Raji (cell line): ENCODE data around the gene PJVK.

ENCODE experiments used
- POLR2A ChIP-seq: IDR thresholded peaks from 2 replicates; pipeline ENCODE4 v1.6.1; 2011; ENCODE audit warnings: low read depth, low read length, control low read depth; ENCODE audit not compliant: insufficient read depth

PJVK gene

GRCh38 chr2:178473931-178474330 lies 22.8 kb downstream of the PJVK start:
- no peak for TF ChIP-seq POLR2A

- TF ChIP-seq POLR2A, result no peak
Measured at GRCh38 chr2:178474560-178474959, 23.4 kb downstream of the PJVK start.

DNA sequence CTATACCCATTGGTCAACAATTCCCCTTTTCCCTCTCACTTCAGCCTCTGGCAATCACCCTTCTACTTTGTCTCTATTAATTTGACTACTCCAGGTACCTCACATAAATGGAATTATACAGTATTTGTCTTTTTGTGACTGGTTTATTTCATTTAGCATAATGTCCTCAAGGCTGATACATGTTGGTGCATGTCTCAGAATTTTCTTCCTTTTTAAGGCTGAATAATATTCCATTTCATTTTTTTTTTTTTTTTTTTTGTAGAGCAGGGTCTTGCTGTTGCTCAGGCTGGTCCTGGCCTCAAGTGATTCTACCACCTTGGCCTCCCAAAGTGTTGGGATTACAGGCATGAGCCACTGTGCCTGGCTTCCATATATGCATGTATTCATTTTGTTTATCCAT lies 25.3 kb downstream of the PJVK start:
- TF ChIP-seq POLR2A, result no peak

GRCh38 chr2:178477443-178478129 lies 26.4 kb downstream of the PJVK start:
- TF ChIP-seq POLR2A, result no peak

- TF ChIP-seq POLR2A, result no peak
Measured at GRCh38 chr2:178478130-178478438, 26.9 kb downstream of the PJVK start.

GRCh38 chr2:178478439-178479274 lies 27.5 kb downstream of the PJVK start, which contains the start of gene FKBP7:
TSS of gene FKBP7 (minus strand) at chr2:178478600. CDS start at chr2:178478499, 101 bp downstream.
- peak; percentile 85 for TF ChIP-seq POLR2A

- TF ChIP-seq POLR2A, result no peak
Measured at GRCh38 chr2:178479275-178479616, 28.1 kb downstream of the PJVK start.

DNA sequence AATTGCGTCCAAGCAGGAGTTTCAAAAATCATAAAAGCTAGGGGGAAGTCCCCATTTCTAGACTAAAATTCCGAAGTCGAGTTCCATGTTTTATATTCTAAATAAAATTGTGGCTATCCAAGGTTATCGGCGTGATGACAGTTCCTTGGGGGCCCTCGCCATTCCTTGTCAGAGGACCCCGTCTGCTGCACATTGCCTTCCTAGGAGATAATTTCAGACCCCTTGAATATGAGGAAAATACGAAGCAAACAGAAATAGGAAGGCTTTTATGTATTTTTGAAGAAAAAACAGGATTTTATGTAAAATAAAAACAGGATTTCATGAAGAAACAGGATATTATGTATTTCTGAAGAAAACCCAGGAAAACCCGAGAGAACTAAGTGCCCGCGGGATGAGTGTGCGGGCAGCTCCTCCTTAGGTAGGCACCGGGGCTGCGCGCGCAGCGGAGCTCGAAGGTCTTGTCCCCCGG lies 28.6 kb downstream of the PJVK start:
- TF ChIP-seq POLR2A, result no peak

DNA sequence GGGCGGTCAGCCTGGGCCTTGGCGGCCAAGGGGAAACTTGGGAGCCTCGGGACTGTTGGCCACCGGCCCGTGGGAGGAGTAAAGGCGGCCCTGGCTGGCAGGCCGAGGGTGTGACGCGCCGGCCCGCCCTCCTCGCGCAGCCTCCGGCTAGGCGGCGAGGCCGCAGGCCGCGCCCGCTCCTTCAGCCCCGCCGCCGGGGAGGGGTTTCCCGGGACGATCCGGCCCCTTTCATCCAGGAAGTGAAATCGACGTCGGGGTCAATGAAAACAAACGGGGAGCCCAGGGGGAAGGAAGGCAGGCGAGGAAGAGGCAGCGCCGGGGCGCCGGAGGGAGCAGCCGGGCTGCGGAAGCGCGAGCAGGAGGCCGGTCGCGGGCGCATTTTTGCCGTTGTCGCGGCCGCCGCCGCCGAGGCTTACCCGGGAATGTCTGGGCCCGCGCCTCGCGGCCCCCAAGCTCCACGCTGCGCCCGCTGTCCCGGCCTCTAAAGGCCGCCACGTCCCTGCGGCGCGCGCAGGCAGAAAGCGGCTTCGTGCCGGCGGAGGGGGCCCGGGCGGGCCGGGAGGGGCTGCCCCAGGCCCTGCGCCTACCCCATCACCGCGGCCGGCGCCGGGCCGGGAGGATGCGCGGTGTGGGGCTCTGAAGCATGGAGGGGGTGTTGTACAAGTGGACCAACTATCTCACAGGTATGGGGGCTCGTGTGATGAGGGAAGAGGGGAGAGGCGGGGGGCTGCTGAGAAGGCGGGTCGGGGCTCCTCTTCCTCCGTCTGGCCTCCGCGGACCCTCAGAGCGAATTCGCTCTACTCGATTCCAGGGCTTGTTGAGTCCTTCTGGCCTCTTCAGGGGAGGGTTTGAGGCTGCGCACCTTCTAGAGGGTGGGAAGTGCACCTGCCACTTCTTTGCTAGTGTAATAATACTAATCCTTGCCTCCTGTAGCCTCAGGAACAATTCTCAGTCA lies 29.3 kb downstream of the PJVK start, which contains the start of gene PLEKHA3:
Gene PLEKHA3, plus strand, starts transcription at position 231 of the 955 bp plus-strand sequence. Its CDS starts 413 bp downstream, at position 644.
- peak; percentile 51 for TF ChIP-seq POLR2A

DNA sequence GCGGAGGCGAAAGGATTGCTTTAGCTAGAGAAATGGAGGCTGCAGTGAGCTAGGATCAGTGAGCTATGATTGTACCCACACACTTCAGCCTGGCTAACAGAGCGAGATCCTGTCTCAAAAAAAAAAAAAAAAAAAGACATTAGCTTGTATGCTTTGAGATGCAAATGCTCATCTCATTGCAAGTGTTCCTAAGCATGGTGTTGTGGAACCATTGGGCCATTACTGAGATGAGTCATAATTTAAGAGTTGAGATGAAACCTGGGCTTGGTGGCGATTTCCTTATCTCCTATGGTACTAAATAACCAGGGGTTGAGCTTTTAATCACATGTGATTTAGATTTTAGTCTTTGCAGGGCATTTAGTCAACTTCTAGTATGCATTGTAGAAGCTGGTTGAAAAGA lies 31.3 kb downstream of the PJVK start:
- TF ChIP-seq POLR2A, result no peak

DNA sequence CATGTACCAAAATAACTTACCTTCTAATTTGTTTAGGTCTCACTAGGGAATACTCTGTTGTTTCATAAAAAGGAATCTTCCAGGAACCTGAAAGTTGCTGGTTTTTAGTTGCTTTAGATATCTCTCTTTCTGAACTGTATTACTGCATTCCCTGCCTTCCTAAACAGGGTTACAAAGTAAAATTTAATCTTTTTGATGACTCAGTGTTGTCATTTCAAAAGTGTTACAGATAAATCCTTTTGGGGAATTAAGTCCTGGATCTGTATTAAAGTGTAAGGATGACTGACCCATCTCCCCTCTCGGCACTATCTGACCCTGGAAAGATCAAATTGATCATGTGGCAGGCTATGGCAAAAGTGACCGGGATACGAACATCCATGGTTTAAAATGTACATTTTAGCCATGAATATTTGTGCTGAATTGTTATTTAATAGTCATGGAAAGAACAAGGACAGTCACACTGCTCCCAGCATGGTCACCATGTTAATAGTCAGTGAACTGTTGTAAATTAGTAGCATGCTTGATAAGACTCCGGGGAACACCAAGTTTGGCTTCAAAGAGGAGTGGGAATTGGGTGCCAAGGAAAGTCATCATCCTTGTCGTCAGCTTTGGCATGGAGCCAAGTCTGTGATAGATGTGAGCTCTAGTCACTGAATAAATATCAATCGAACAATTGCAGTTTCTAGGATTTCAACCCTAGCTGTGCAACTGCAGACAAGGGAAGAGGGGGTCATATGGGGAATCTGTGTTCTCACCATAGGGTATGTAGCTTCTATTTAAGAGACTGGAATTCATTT lies 33.3 kb downstream of the PJVK start:
- no peak for TF ChIP-seq POLR2A

GRCh38 chr2:178485356-178485755 lies 34.2 kb downstream of the PJVK start:
- TF ChIP-seq POLR2A, result no peak

DNA sequence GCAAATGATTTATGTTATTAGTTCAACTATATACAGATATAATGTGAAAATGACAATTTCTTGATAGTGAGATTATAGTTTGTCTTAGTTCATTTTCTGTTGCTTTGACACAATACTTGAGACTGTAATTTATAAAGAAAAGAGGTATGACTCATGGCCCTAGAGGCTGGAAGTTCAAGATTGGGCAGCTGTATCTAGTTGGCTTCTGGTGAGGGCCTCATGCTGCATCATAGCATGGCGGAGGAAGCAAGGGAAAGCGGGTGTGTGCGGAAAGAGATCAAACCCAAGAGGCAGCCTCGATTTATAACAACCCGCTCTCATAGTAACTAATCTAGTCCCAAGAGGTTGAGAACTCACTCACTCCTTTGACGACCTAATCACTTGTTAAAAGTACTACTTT lies 40.4 kb downstream of the PJVK start:
- no peak for TF ChIP-seq POLR2A

- no peak for TF ChIP-seq POLR2A
Measured at GRCh38 chr2:178496049-178496448, 44.9 kb downstream of the PJVK start.
